Right lobe of liver (tissue), 4 donors: ENCODE results near the gene CDC14A.

Source experiments
- CTCF ChIP-seq, 4 donors: fragments of 200-600 bp in 3 of 4; fragments of 450-650 bp in 1 of 4; IDR thresholded peaks; one replicate each; pipeline versions ENCODE4 v1.5.1 to v1.8.0; 2016 to 2022; ENCODE audit warnings: antibody characterized with exemption in 4 of 4, mild to moderate bottlenecking in 2 of 4
- POLR2A ChIP-seq: fragments of 450-650 bp; IDR thresholded peaks from one replicate; pipeline ENCODE4 v1.6.1; 2017; ENCODE audit warnings: antibody characterized with exemption, mild to moderate bottlenecking
- donor health status: DM: no; HTN: no; CAD: no.
- donor health status: DM: no; HTN: no; CAD: no.
- donor health status: DM: no; HTN: yes; CAD: no.

GRCh38 chr1:100552922-100553321, 200.6 kb downstream of the CDC14A start:
- TF ChIP-seq CTCF (IDR thresholded peaks at IDR 0.05) (no peak), POLR2A (no peak)
